ENCODE data around the gene PLCL1.

The PLCL1 gene

GRCh38 chr2:197813093-197813787, 8.8 kb downstream of the PLCL1 start:
- H3K4me3 ChIP-seq (ENCODE audit: low read depth, low read length), result no peak overlapping the region
- no peak overlapping the region for H3K27ac ChIP-seq
- H3K36me3 ChIP-seq (replicated peaks), result no peaks in the 10 kb centered on the region
- H3K27me3 ChIP-seq (replicated peaks), result no peaks in the 10 kb centered on the region
- TF ChIP-seq CTCF (IDR thresholded peaks at IDR 0.05; ENCODE audit: low read depth, low read length, missing control alignments), result peak; percentile 78
- in situ Hi-C loops (cut with HindIII; ENCODE audit: low pct_ligation_motif_present, low sequenced_read_pairs), result no loop called here
- peak; percentile 29 for DNase-seq

- in situ Hi-C loops (cut with HindIII; ENCODE audit: low pct_ligation_motif_present, low sequenced_read_pairs), result no loop called here
- no peak for DNase-seq
- Histone ChIP-seq H3K36me3 (replicated peaks) (no peaks in the 10 kb centered on the region), H3K4me3 (ENCODE audit: low read depth, low read length) (no peak overlapping the region), H3K27ac (no peak overlapping the region), H3K27me3 (replicated peaks) (no peaks in the 10 kb centered on the region)
- no peak for TF ChIP-seq CTCF (IDR thresholded peaks at IDR 0.05; ENCODE audit: low read depth, low read length, missing control alignments)
Observed at GRCh38 chr2:197814526-197814925, 10.1 kb downstream of the PLCL1 start.

- H3K27ac ChIP-seq, result no peak overlapping the region
- H3K27me3 ChIP-seq (replicated peaks), result no peaks in the 10 kb centered on the region
- TF ChIP-seq CTCF (IDR thresholded peaks at IDR 0.05; ENCODE audit: low read depth, low read length, missing control alignments), result no peak
- in situ Hi-C loops (cut with HindIII; ENCODE audit: low pct_ligation_motif_present, low sequenced_read_pairs), result no loop called here
- no peak overlapping the region for H3K4me3 ChIP-seq (ENCODE audit: low read depth, low read length)
- no peak for DNase-seq
- H3K36me3 ChIP-seq (replicated peaks), result no peaks in the 10 kb centered on the region
Observed at GRCh38 chr2:197821550-197822289, 17.3 kb downstream of the PLCL1 start.

GRCh38 chr2:197822333-197822732, 17.9 kb downstream of the PLCL1 start:
- TF ChIP-seq CTCF (IDR thresholded peaks at IDR 0.05; ENCODE audit: low read depth, low read length, missing control alignments), result no peak
- in situ Hi-C loops (cut with HindIII; ENCODE audit: low pct_ligation_motif_present, low sequenced_read_pairs), result no loop called here
- no peak overlapping the region for H3K4me3 ChIP-seq (ENCODE audit: low read depth, low read length)

GRCh38 chr2:197827618-197828017, 23.2 kb downstream of the PLCL1 start:
- in situ Hi-C loops (cut with HindIII; ENCODE audit: low pct_ligation_motif_present, low sequenced_read_pairs), result no loop called here
- Histone ChIP-seq H3K36me3 (replicated peaks) (no peaks in the 10 kb centered on the region), H3K27me3 (replicated peaks) (no peaks in the 10 kb centered on the region), H3K27ac (no peak overlapping the region), H3K4me3 (ENCODE audit: low read depth, low read length) (no peak overlapping the region)
- DNase-seq, result no peak
- no peak for TF ChIP-seq CTCF (IDR thresholded peaks at IDR 0.05; ENCODE audit: low read depth, low read length, missing control alignments)

More at GRCh38 chr2:197822333-197822732, 17.9 kb downstream of the PLCL1 start:
- DNase-seq, result no peak
- H3K27me3 ChIP-seq (replicated peaks), result no peaks in the 10 kb centered on the region
- H3K36me3 ChIP-seq (replicated peaks), result no peaks in the 10 kb centered on the region
- H3K27ac ChIP-seq, result no peak overlapping the region
